K562 (cell line): Measurements from ENCODE around the gene HAL. TPM values are rescaled to one million over a fixed set of nuclear protein-coding genes. Genes with fewer than 3 reads are reported as not detected.

Experiments used
- ATAC-seq: fragments of 200-7000 bp; cut with Tn5 transposase; 3 replicates; pipeline ENCODE4 v1.9.1; 2020; ENCODE audit warnings: moderate library complexity
- BruUV-seq: library from RNA; stranded (reverse); fragments of 400-500 nt; replicated peaks from 2 replicates; lab custom pipeline; 2021; lab: Mats Ljungman, UMichigan
- CTCF ChIA-PET: fragments of 300-600 bp; formaldehyde crosslinking; extraction: SDS; loops from one replicate; lab custom pipeline; 2021; ENCODE audit warnings: low intra/inter-chr PET ratio; lab: Yijun Ruan, JAX
- POLR2A ChIA-PET: fragments of 300-600, 350-650 bp; sonication (Branson Sonifier 250); formaldehyde crosslinking; extraction: SDS; loops from one replicate; lab custom pipeline; 2021; ENCODE audit warnings: antibody characterized with exemption, inconsistent platforms; lab: Yijun Ruan, JAX
- DNase-seq, 4 experiments: peaks; one replicate each; pipeline versions ENCODE4 v3.0.0 to v3.0.0-alpha.2; 2011 to 2018; ENCODE audit warnings: low spot score in 3 of 4, mixed read lengths in 3 of 4; ENCODE audit errors: extremely low read depth in 1 of 4
- FAIRE-seq: peaks from 2 replicates; lab custom pipeline; 2011; peaks lifted over from hg19 to GRCh38; lab: Jason Lieb, UNC
- H2AFZ ChIP-seq: 2 replicates; pipeline ENCODE4 v1.6.0; 2011; ENCODE audit warnings: low read depth, low read length, control low read depth, inconsistent platforms
- H3K27ac ChIP-seq: fragments of 200-600 bp; 3 replicates; pipeline ENCODE4 v1.8.0; 2011; ENCODE audit warnings: low read depth, mild to moderate bottlenecking, control low read depth, inconsistent platforms, low read length, moderate library complexity, mixed read lengths; ENCODE audit errors: extremely low read depth
- H3K27me3 ChIP-seq, 2 experiments: fragments of 300-600 bp in 1 of 2; 2 replicates in 1 of 2; 3 replicates in 1 of 2; pipeline versions ENCODE4 v1.6.0 to v1.8.0; 2011; ENCODE audit warnings: inconsistent platforms in 2 of 2, low read length in 2 of 2, mild to moderate bottlenecking in 1 of 2, mixed read lengths in 1 of 2, moderate library complexity in 1 of 2; ENCODE audit not compliant: control insufficient read depth in 2 of 2, insufficient read depth in 2 of 2
- H3K36me3 ChIP-seq: fragments of 300-600 bp; 3 replicates; pipeline ENCODE4 v1.8.0; 2011; ENCODE audit warnings: mild to moderate bottlenecking, low read length, inconsistent platforms; ENCODE audit not compliant: control insufficient read depth, insufficient read depth
- H3K4me1 ChIP-seq, 2 experiments: fragments of 200-600 bp in 1 of 2; replicated peaks in 1 of 2; 2 replicates in 1 of 2; 3 replicates in 1 of 2; pipeline versions ENCODE4 v1.5.1 to v1.8.0; 2011; ENCODE audit warnings: inconsistent platforms in 2 of 2, low read length in 2 of 2, mild to moderate bottlenecking in 1 of 2, mixed read lengths in 1 of 2, moderate library complexity in 1 of 2; ENCODE audit not compliant: control insufficient read depth in 2 of 2, insufficient read depth in 2 of 2
- H3K4me2 ChIP-seq: 2 replicates; pipeline ENCODE4 v1.6.1; 2011; ENCODE audit warnings: low read length, control low read depth, inconsistent platforms, mixed read lengths; ENCODE audit not compliant: insufficient read depth
- H3K4me3 ChIP-seq: fragments of 200-600 bp; sonication (generic), shearing (Covaris generic); 2 replicates; pipeline ENCODE4 v1.5.1; 2016; ENCODE audit warnings: control low read depth, inconsistent platforms
- H3K79me2 ChIP-seq: fragments of 200-600 bp; 3 replicates; pipeline ENCODE4 v1.8.0; 2011; ENCODE audit warnings: low read length, inconsistent platforms; ENCODE audit not compliant: control insufficient read depth, insufficient read depth
- H3K9ac ChIP-seq, 2 experiments: 2 replicates each; pipeline versions ENCODE4 v1.6.0 to v1.6.1; 2011; ENCODE audit warnings: low read depth in 2 of 2, low read length in 2 of 2, control low read depth in 1 of 2, inconsistent platforms in 1 of 2, mild to moderate bottlenecking in 1 of 2, mixed read lengths in 1 of 2; ENCODE audit not compliant: insufficient read depth in 1 of 2
- H3K9me1 ChIP-seq: one replicate; pipeline ENCODE4 v1.6.0; 2011; ENCODE audit warnings: inconsistent platforms, mild to moderate bottlenecking, low read length, moderate library complexity; ENCODE audit not compliant: control insufficient read depth, insufficient read depth
- H3K9me3 ChIP-seq: replicated peaks from 2 replicates; pipeline ENCODE4 v1.5.1; 2011; ENCODE audit warnings: low read depth, low read length, inconsistent platforms; ENCODE audit not compliant: control insufficient read depth, insufficient read depth
- H4K20me1 ChIP-seq: replicated peaks from 2 replicates; pipeline ENCODE4 v1.6.1; 2011; ENCODE audit warnings: low read length, inconsistent platforms, mixed read lengths; ENCODE audit not compliant: control insufficient read depth, insufficient read depth
- ATF7 ChIP-seq: fragments of 450-650 bp; IDR thresholded peaks from 2 replicates; pipeline ENCODE4 v1.7.1; 2014; ENCODE audit warnings: mild to moderate bottlenecking, moderate library complexity
- BRCA1 ChIP-seq, 2 experiments: fragments of 450-650 bp in 1 of 2; sonication (generic) in 1 of 2; formaldehyde crosslinking in 1 of 2; IDR thresholded peaks; 2 replicates each; pipeline versions ENCODE4 v1.5.0 to v1.6.1; 2017 to 2020; ENCODE audit warnings: mild to moderate bottlenecking in 1 of 2, missing genetic modification reagents in 1 of 2
- HNRNPH1 ChIP-seq: fragments of 200-400 bp; formaldehyde crosslinking; optimal IDR thresholded peaks from 2 replicates; pipeline ENCODE3; 2017; ENCODE audit warnings: low read depth, mild to moderate bottlenecking, low read length, moderate library complexity
- KLF13 ChIP-seq: fragments of 450-650 bp; IDR thresholded peaks from 2 replicates; pipeline ENCODE4 v1.6.1; 2016; ENCODE audit warnings: missing genetic modification characterization, low read depth, mild to moderate bottlenecking, missing compliant biosample characterization, moderate library complexity, borderline replicate concordance
- POLR2H ChIP-seq: IDR thresholded peaks from 2 replicates; pipeline ENCODE4 v1.6.1; 2016; ENCODE audit warnings: missing genetic modification characterization, low read depth, mild to moderate bottlenecking, control low read depth, missing compliant biosample characterization, moderate library complexity
- TRIM24 ChIP-seq, 2 experiments: fragments of 450-650 bp; IDR thresholded peaks; 2 replicates each; pipeline ENCODE4 v1.6.1; 2016
- WGBS: fragments of 100-300 bp; shearing (Covaris generic); methylation state at CpG from one replicate; pipeline ENCODE4 v1.1.6; 2016; ENCODE audit warnings: low coverage, mixed read lengths; ENCODE audit not compliant: insufficient coverage; ENCODE audit errors: missing lambda C conversion rate; 5-methylcytosine and 5-hydroxymethylcytosine counted together
- in situ Hi-C: fragments of 300-500 bp; cut with MboI; formaldehyde crosslinking; loops from 4 replicates; pipeline ENCODE4 v1.15.0; 2018; ENCODE audit warnings: inconsistent platforms, mixed read lengths
- intact Hi-C: fragments of 100-400 bp; cut with micrococcal nuclease; formaldehyde crosslinking; loops from 2 replicates; pipeline ENCODE4 v1.14.2; 2022
- polyA plus RNA-seq, 8 experiments: library from polyadenylated mRNA; depleted of rRNA in 4 of 8; stranded (reverse) in 5 of 8; unstranded in 3 of 8; fragments of >200 nt; fragmentation: Nextera tagmentation in 2 of 8; fragmentation: Illumina TruSeq in 1 of 8; extraction: Ambion mirVana in 2 of 8; extraction: Trizol in 1 of 8; gene quantifications; 2 replicates each; pipeline versions ENCODE4 v1.2.1 to v1.2.3, GENCODE V29; 2011 to 2014; ENCODE audit warnings: inconsistent platforms in 1 of 8, missing spikeins in 1 of 8
- total RNA-seq, 7 experiments: library from RNA; depleted of rRNA in 6 of 7; stranded (reverse); fragments of >200 nt in 6 of 7; fragmentation: Illumina TruSeq in 2 of 7; extraction: Trizol in 2 of 7; gene quantifications; 2 replicates each; pipeline versions ENCODE4 v1.2.1 to v1.2.3, GENCODE V29; 2011 to 2021; ENCODE audit warnings: low replicate concordance in 1 of 7
- TF ChIP-seq, protein P1 (sequence below): fragments of 250-450 bp; sonication (Bioruptor Pico); IDR thresholded peaks from 2 replicates; pipeline ENCODE4 v1.9.0; 2021; ENCODE audit warnings: mild to moderate bottlenecking
- TF ChIP-seq, protein P2 (sequence below): fragments of 250-450 bp; sonication (Bioruptor Pico); IDR thresholded peaks from 2 replicates; pipeline ENCODE4 v1.8.0; 2021; ENCODE audit warnings: borderline replicate concordance, mild to moderate bottlenecking, moderate library complexity; ENCODE audit not compliant: poor library complexity, severe bottlenecking
- TF ChIP-seq, protein P3 (sequence below): conservative IDR thresholded peaks from 2 replicates; pipeline ENCODE4 v1.6.1; 2011; ENCODE audit warnings: low read depth, mild to moderate bottlenecking, low read length; ENCODE audit not compliant: control insufficient read depth
- TF ChIP-seq, protein P4 (sequence below): fragments of 450-650 bp; formaldehyde crosslinking; IDR thresholded peaks from 2 replicates; pipeline ENCODE4 v1.4.0; 2020; ENCODE audit warnings: mild to moderate bottlenecking, moderate library complexity

Gene HAL
- total and polyA plus RNA-seq, 9 of the 15 experiments (the other 6 are each of a cell fraction or from before 2014, with no cell fraction given): 0.03 to 0.36 (median 0.20) TPM; not detected in 4

DNA sequence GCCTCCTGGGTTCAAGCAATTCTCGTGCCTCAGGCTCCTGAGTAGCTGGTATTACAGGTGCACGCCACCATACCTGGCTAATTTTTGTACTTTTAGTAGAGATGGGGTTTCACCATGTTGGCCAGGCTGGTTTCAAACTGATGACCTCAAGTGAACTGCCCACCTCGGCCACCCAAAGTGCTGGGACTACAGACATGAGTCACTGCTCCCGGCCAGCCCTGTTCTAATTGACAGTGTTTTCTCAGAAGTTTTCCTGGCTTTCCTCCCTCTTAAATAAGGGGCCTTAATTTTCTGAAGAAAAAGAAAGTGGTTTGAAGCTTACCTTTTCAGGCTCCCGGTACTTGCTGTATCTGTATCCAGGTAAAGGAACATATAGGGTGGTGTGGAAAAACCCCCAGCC, 1.7 kb downstream of the HAL start:
- Histone ChIP-seq H3K4me3 (no peak overlapping the region), H4K20me1 (no peaks in the 10 kb centered on the region; the same call in 1 of the 2 replicates), H3K27me3 (peaks cover 6 to 28% of the 10 kb centered on the region in 2 experiments; a peak in 4 of 5 replicates), H3K36me3 (no peaks in the 10 kb centered on the region), H3K4me1 (peaks cover 0 to 5% of the 10 kb centered on the region in 2 experiments; a peak in 1 of 5 replicates), H3K27ac (no peak overlapping the region), H3K4me2 (no peak overlapping the region), H2AFZ (no peak overlapping the region), H3K9ac (no peak overlapping the region), H3K79me2 (no peaks in the 10 kb centered on the region), H3K9me3 (no peaks in the 10 kb centered on the region), H3K9me1 (no peaks in the 10 kb centered on the region)
- DNase-seq (no peak), ATAC-seq (no peak), FAIRE-seq (no peak)
- BruUV-seq: no TSS peak
- in situ Hi-C loops (no loop called here), intact Hi-C loops (loop anchor here (10.0 kb wide), 1 partner anchor 370 kb away; no protein-coding TSS in a partner anchor)
- POLR2A ChIA-PET: interaction anchor here (0.6 to 1.1 kb wide), 2 partner anchors 29 to 55 kb away, joined by 3 read pairs; no protein-coding TSS in a partner anchor
- CTCF ChIA-PET: no interaction called here
- no peak for TF ChIP-seq POLR2H (tag)
- no peak for TF ChIP-seq ATF7
- TF ChIP-seq BRCA1 (IDR thresholded peaks at IDR 0.05): no peak
- TF ChIP-seq BRCA1 (CRISPR knock-in tag; IDR thresholded peaks at IDR 0.05): no peak
- TF ChIP-seq TRIM24 (IDR thresholded peaks at IDR 0.05): no peak
- TF ChIP-seq, protein P1, sequence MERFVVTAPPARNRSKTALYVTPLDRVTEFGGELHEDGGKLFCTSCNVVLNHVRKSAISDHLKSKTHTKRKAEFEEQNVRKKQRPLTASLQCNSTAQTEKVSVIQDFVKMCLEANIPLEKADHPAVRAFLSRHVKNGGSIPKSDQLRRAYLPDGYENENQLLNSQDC (CRISPR knock-in tag): no peak
- TF ChIP-seq, protein P2, sequence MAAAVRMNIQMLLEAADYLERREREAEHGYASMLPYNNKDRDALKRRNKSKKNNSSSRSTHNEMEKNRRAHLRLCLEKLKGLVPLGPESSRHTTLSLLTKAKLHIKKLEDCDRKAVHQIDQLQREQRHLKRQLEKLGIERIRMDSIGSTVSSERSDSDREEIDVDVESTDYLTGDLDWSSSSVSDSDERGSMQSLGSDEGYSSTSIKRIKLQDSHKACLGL (CRISPR knock-in tag): no peak
- TF ChIP-seq, protein P3, sequence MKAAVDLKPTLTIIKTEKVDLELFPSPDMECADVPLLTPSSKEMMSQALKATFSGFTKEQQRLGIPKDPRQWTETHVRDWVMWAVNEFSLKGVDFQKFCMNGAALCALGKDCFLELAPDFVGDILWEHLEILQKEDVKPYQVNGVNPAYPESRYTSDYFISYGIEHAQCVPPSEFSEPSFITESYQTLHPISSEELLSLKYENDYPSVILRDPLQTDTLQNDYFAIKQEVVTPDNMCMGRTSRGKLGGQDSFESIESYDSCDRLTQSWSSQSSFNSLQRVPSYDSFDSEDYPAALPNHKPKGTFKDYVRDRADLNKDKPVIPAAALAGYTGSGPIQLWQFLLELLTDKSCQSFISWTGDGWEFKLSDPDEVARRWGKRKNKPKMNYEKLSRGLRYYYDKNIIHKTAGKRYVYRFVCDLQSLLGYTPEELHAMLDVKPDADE: no peak
- TF ChIP-seq KLF13: no peak
- no peak for TF ChIP-seq HNRNPH1
- TF ChIP-seq, protein P4, sequence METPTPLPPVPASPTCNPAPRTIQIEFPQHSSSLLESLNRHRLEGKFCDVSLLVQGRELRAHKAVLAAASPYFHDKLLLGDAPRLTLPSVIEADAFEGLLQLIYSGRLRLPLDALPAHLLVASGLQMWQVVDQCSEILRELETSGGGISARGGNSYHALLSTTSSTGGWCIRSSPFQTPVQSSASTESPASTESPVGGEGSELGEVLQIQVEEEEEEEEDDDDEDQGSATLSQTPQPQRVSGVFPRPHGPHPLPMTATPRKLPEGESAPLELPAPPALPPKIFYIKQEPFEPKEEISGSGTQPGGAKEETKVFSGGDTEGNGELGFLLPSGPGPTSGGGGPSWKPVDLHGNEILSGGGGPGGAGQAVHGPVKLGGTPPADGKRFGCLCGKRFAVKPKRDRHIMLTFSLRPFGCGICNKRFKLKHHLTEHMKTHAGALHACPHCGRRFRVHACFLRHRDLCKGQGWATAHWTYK (CRISPR knock-in tag): no peak
- 5% methylated on average over 5 of the region's 5 CpGs for WGBS
